Peyer's patch (tissue), 4 donors: Measurements from ENCODE around the gene PRICKLE2.

Source experiments
- POLR2A ChIP-seq, 2 donors: fragments of 450-650 bp; IDR thresholded peaks; one replicate each; pipeline ENCODE4 v1.5.1; 2017; ENCODE audit warnings: antibody characterized with exemption in 2 of 2, mild to moderate bottlenecking in 2 of 2, moderate library complexity in 2 of 2
- TF ChIP-seq, protein P1 (sequence below), 6 experiments: fragments of 450-650 bp in 4 of 6; fragments of 200-600 bp in 2 of 6; sonication (generic) in 1 of 6; IDR thresholded peaks; one replicate each; pipeline ENCODE4 v1.5.1; 2017 to 2019; ENCODE audit warnings: antibody characterized with exemption in 6 of 6, mild to moderate bottlenecking in 3 of 6, moderate library complexity in 1 of 6

DNA sequence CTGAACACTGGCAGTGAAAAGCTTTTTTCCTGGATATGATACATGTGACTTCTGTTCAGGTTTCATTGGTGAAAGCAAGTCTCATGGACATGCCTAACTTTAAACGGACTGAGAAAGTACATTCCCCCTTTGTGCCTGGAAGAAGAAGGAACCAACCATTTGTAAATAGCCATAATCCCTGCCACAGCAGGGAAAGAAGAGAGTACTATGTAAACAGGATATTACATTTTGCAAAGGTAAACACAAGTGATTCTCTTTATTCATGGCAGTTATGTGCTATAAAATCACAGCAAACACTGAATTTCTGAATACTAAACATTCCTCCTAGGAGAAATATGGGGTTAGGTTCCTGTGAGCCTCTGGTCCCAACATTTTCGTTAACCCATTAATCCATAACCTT, 46.8 kb downstream of the PRICKLE2 start:
- no peak for TF ChIP-seq POLR2A (IDR thresholded peaks at IDR 0.05)
- TF ChIP-seq, protein P1, sequence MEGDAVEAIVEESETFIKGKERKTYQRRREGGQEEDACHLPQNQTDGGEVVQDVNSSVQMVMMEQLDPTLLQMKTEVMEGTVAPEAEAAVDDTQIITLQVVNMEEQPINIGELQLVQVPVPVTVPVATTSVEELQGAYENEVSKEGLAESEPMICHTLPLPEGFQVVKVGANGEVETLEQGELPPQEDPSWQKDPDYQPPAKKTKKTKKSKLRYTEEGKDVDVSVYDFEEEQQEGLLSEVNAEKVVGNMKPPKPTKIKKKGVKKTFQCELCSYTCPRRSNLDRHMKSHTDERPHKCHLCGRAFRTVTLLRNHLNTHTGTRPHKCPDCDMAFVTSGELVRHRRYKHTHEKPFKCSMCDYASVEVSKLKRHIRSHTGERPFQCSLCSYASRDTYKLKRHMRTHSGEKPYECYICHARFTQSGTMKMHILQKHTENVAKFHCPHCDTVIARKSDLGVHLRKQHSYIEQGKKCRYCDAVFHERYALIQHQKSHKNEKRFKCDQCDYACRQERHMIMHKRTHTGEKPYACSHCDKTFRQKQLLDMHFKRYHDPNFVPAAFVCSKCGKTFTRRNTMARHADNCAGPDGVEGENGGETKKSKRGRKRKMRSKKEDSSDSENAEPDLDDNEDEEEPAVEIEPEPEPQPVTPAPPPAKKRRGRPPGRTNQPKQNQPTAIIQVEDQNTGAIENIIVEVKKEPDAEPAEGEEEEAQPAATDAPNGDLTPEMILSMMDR (IDR thresholded peaks at IDR 0.05), result no peak
